GM12878 (cell line): ENCODE results near the gene GRIPAP1. TPM values are rescaled to one million over a fixed set of nuclear protein-coding genes. Genes with fewer than 3 reads are reported as not detected.

Experiments
- ATAC-seq: fragments of 200-7000 bp; cut with Tn5 transposase; 3 replicates; pipeline ENCODE4 v1.9.1; 2020; ENCODE audit warnings: mild to moderate bottlenecking, moderate library complexity
- BruUV-seq: library from RNA; stranded (reverse); fragments of 400-500 nt; replicated peaks from 2 replicates; lab custom pipeline; 2021; lab: Mats Ljungman, UMichigan
- CTCF ChIA-PET: fragments of 300-600 bp; sonication (Branson Sonifier 250); formaldehyde crosslinking; extraction: SDS; loops from one replicate; lab custom pipeline; 2021; ENCODE audit warnings: inconsistent platforms; lab: Yijun Ruan, JAX
- POLR2A ChIA-PET: fragments of 350-600 bp; formaldehyde crosslinking; extraction: SDS; loops from one replicate; lab custom pipeline; 2021; ENCODE audit warnings: inconsistent platforms; lab: Charles Lee
- RAD21 ChIA-PET: fragments of 300-600 bp; sonication (Branson Sonifier 250); formaldehyde crosslinking; loops from one replicate; lab custom pipeline; 2023; ENCODE audit warnings: antibody characterized with exemption; ENCODE audit not compliant: unreplicated experiment; lab: Charles Lee
- SMC1A ChIA-PET: fragments of 300-600 bp; sonication (Branson Sonifier 250); formaldehyde crosslinking; loops from one replicate; lab custom pipeline; 2023; ENCODE audit not compliant: unreplicated experiment, uncharacterized antibody; lab: Charles Lee
- DNase-seq: peaks from one replicate; pipeline ENCODE4 v3.0.0-alpha.2; 2011; ENCODE audit warnings: low read depth, low spot score
- FAIRE-seq: peaks from 3 replicates; lab custom pipeline; 2011; peaks lifted over from hg19 to GRCh38; lab: Jason Lieb, UNC
- H2AFZ ChIP-seq: 2 replicates; pipeline ENCODE4 v1.6.0; 2011; ENCODE audit warnings: low read depth, low read length, control low read depth; ENCODE audit not compliant: control insufficient read depth
- H3K27ac ChIP-seq: 2 replicates; pipeline ENCODE4 v1.5.1; 2011; ENCODE audit warnings: control low read depth; ENCODE audit not compliant: control insufficient read depth, insufficient read depth
- H3K27me3 ChIP-seq, 2 experiments: replicated peaks in 1 of 2; 2 replicates each; pipeline versions ENCODE4 v1.6.0 to v1.6.1; 2011; ENCODE audit warnings: low read length in 1 of 2; ENCODE audit not compliant: control insufficient read depth in 2 of 2, insufficient read depth in 2 of 2
- H3K36me3 ChIP-seq, 2 experiments: 2 replicates each; pipeline ENCODE4 v1.5.1; 2011; ENCODE audit warnings: low read length in 1 of 2; ENCODE audit not compliant: control insufficient read depth in 2 of 2, insufficient read depth in 2 of 2
- H3K4me1 ChIP-seq: 2 replicates; pipeline ENCODE4 v1.6.1; 2011; ENCODE audit warnings: mild to moderate bottlenecking, low read length, moderate library complexity, mixed read lengths; ENCODE audit not compliant: control insufficient read depth, insufficient read depth
- H3K4me2 ChIP-seq: 2 replicates; pipeline ENCODE4 v1.6.0; 2011; ENCODE audit warnings: control low read depth; ENCODE audit not compliant: control insufficient read depth, insufficient read depth
- H3K4me3 ChIP-seq: fragments of 200-600 bp; sonication (generic); 2 replicates; pipeline ENCODE4 v1.5.1; 2016
- H3K79me2 ChIP-seq: 2 replicates; pipeline ENCODE4 v1.6.0; 2011; ENCODE audit warnings: low read length; ENCODE audit not compliant: control insufficient read depth, insufficient read depth
- H3K9ac ChIP-seq: 2 replicates; pipeline ENCODE4 v1.8.0; 2011; ENCODE audit warnings: low read length, control low read depth, mixed read lengths; ENCODE audit not compliant: control insufficient read depth, insufficient read depth
- H3K9me3 ChIP-seq: replicated peaks from 3 replicates; pipeline ENCODE4 v1.5.1; 2011; ENCODE audit warnings: mild to moderate bottlenecking, low read length; ENCODE audit not compliant: control insufficient read depth, insufficient read depth
- H4K20me1 ChIP-seq: 2 replicates; pipeline ENCODE4 v1.6.0; 2011; ENCODE audit not compliant: control insufficient read depth, insufficient read depth
- CBX3 ChIP-seq: fragments of 200-600 bp; sonication (generic); IDR thresholded peaks from 2 replicates; pipeline ENCODE4 v1.6.1; 2016; ENCODE audit warnings: low read depth, borderline replicate concordance
- CHD4 ChIP-seq: fragments of 200-600 bp; sonication (generic); IDR thresholded peaks from 2 replicates; pipeline ENCODE4 v1.6.1; 2016; ENCODE audit warnings: mild to moderate bottlenecking
- CREM ChIP-seq: IDR thresholded peaks from 2 replicates; pipeline ENCODE4 v1.6.1; 2014; ENCODE audit warnings: antibody characterized with exemption, low read depth
- IKZF2 ChIP-seq, 2 experiments: fragments of 450-650 bp; IDR thresholded peaks; 2 replicates each; pipeline ENCODE4 v1.6.1; 2017; ENCODE audit warnings: mild to moderate bottlenecking in 2 of 2, moderate library complexity in 2 of 2
- POLR2A ChIP-seq: IDR thresholded peaks from 2 replicates; pipeline ENCODE4 v1.6.1; 2011; ENCODE audit warnings: low read depth, mild to moderate bottlenecking, low read length
- SUPT20H ChIP-seq: IDR thresholded peaks from 2 replicates; pipeline ENCODE4 v1.6.1; 2011; ENCODE audit warnings: low read depth, mild to moderate bottlenecking, low read length, moderate library complexity, borderline replicate concordance; ENCODE audit not compliant: control insufficient read depth
- ZBED1 ChIP-seq: IDR thresholded peaks from 2 replicates; pipeline ENCODE4 v1.6.1; 2016; ENCODE audit warnings: borderline replicate concordance
- WGBS: methylation state at CpG from one replicate; pipeline ENCODE4 v1.1.6; 2016; ENCODE audit warnings: low lambda C conversion rate; ENCODE audit not compliant: insufficient replicate concordance, insufficient coverage; ENCODE audit errors: missing lambda C conversion rate; 5-methylcytosine and 5-hydroxymethylcytosine counted together
- in situ Hi-C: fragments of 300-500 bp; cut with MboI; formaldehyde crosslinking; loops from 9 replicates; pipeline ENCODE4 v1.14.3; 2018; ENCODE audit warnings: mixed read lengths
- intact Hi-C: fragments of 100-400 bp; cut with micrococcal nuclease; formaldehyde crosslinking; loops from one replicate; pipeline ENCODE4 v1.14.2; 2022; ENCODE audit not compliant: unreplicated experiment
- polyA plus RNA-seq, 11 experiments: library from polyadenylated mRNA; depleted of rRNA in 4 of 11; unstranded in 6 of 11; stranded (reverse) in 5 of 11; fragments of >200 nt; fragmentation: Nextera tagmentation in 4 of 11; fragmentation: Illumina TruSeq in 1 of 11; extraction: Ambion mirVana in 4 of 11; extraction: Trizol in 1 of 11; gene quantifications; 1 replicate in 1 of 11; 2 replicates in 10 of 11; pipeline versions ENCODE4 v1.2.1 to v1.2.3, GENCODE V29; 2011 to 2016; ENCODE audit warnings: inconsistent platforms in 2 of 11, missing spikeins in 2 of 11, low read depth in 1 of 11
- total RNA-seq, 4 experiments: library from RNA; depleted of rRNA in 3 of 4; stranded (reverse); fragments of >200 nt in 3 of 4; fragmentation: Illumina TruSeq in 1 of 4; extraction: Trizol in 1 of 4; gene quantifications; 2 replicates each; pipeline versions ENCODE4 v1.2.1 to v1.2.3, GENCODE V29; 2013 to 2021
- TF ChIP-seq, protein P1 (sequence below): IDR thresholded peaks from 2 replicates; pipeline ENCODE4 v1.6.1; 2012; ENCODE audit warnings: low read length, inconsistent platforms
- TF ChIP-seq, protein P2 (sequence below): fragments of 150-350 bp; IDR thresholded peaks from 2 replicates; pipeline ENCODE4 v1.6.1; 2014; ENCODE audit warnings: mild to moderate bottlenecking, low read depth, low read length
- TF ChIP-seq, protein P3 (sequence below): fragments of 450-650 bp; IDR thresholded peaks from 2 replicates; pipeline ENCODE4 v1.6.1; 2014; ENCODE audit warnings: mild to moderate bottlenecking
- TF ChIP-seq, protein P4 (sequence below): fragments of 450-650 bp; IDR thresholded peaks from 2 replicates; pipeline ENCODE4 v1.6.1; 2017; ENCODE audit warnings: antibody characterized with exemption, mild to moderate bottlenecking, moderate library complexity
- TF ChIP-seq, protein P5 (sequence below): IDR thresholded peaks from 2 replicates; pipeline ENCODE4 v1.6.1; 2012; ENCODE audit warnings: mild to moderate bottlenecking, low read depth, low read length

GRIPAP1 gene
- total and polyA plus RNA-seq, 10 of the 15 experiments (the other 5 are each of a cell fraction or from before 2014, with no cell fraction given), result 4.2 to 44.7 (median 25.8) TPM

DNA sequence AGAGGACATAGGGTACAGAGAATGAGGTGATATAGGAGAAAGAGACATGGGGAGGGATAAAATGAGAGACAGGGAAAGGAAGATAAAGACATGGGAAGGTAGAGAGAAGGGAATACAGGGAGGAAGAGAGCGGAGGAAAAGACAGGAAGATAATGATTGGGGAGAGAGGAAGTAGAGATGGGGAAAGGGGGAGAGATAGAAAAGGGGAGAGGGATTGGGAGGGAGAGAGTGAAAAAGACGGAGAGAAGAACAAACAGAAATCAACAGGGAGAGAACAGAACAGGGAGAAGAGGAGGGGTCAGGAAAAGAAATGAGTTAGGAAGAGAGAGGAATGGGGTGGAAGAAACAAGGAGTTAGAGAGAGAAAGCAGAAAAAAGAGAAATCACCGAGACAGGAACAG is 4.6 kb downstream of the GRIPAP1 start (continued):
- TF ChIP-seq IKZF2 (IDR thresholded peaks at IDR 0.05) (no peak), ZBED1 (no peak), POLR2A (no peak)
- TF ChIP-seq, protein P1, sequence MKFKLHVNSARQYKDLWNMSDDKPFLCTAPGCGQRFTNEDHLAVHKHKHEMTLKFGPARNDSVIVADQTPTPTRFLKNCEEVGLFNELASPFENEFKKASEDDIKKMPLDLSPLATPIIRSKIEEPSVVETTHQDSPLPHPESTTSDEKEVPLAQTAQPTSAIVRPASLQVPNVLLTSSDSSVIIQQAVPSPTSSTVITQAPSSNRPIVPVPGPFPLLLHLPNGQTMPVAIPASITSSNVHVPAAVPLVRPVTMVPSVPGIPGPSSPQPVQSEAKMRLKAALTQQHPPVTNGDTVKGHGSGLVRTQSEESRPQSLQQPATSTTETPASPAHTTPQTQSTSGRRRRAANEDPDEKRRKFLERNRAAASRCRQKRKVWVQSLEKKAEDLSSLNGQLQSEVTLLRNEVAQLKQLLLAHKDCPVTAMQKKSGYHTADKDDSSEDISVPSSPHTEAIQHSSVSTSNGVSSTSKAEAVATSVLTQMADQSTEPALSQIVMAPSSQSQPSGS, result no peak
- TF ChIP-seq, protein P2, sequence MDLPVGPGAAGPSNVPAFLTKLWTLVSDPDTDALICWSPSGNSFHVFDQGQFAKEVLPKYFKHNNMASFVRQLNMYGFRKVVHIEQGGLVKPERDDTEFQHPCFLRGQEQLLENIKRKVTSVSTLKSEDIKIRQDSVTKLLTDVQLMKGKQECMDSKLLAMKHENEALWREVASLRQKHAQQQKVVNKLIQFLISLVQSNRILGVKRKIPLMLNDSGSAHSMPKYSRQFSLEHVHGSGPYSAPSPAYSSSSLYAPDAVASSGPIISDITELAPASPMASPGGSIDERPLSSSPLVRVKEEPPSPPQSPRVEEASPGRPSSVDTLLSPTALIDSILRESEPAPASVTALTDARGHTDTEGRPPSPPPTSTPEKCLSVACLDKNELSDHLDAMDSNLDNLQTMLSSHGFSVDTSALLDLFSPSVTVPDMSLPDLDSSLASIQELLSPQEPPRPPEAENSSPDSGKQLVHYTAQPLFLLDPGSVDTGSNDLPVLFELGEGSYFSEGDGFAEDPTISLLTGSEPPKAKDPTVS, result no peak

DNA sequence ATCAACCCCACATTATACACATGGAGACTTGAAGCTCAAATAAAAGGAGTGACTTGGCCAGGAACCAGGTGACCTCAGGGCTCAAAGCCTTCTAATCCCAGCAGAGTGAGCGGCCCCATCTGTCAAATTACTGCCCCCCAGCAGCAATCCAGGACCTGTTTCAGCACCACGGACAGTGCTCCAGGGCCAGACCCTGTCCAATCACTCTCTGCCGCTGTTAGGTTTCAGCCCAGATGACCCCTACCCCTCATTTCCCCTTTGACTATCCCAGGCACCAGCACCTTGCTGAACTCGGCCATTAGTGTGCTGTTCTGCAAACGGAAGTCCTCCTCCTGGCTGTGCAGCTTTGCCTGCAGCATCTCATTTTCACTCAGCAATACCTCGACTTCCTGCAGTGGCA is 5.1 kb downstream of the GRIPAP1 start:
- no peak overlapping the region for H3K4me2 ChIP-seq
- 33% methylated on average over 6 of the region's 6 CpGs for WGBS
- no TSS peak for BruUV-seq
- no peak for ATAC-seq
- ChIA-PET RAD21 (no interaction called here), CTCF (no interaction called here), POLR2A (no interaction called here), SMC1A (no interaction called here)
- no peak overlapping the region for H2AFZ ChIP-seq
- no peak overlapping the region for H3K4me3 ChIP-seq
- no peak for DNase-seq
- no peaks in the 10 kb centered on the region for H3K27me3 ChIP-seq
- peaks cover 0 to 18% of the 10 kb centered on the region in 2 experiments; a peak in 3 of 4 replicates for H3K36me3 ChIP-seq
- no peak overlapping the region for H3K9ac ChIP-seq
- H3K79me2 ChIP-seq, result peaks cover 15% of the 10 kb centered on the region
- no peaks in the 10 kb centered on the region for H3K9me3 ChIP-seq
- in situ Hi-C loops, result no loop called here
- FAIRE-seq, result no peak
- no peaks in the 10 kb centered on the region; the same call in none of the 2 replicates for H3K4me1 ChIP-seq
- intact Hi-C loops, result no loop called here
- H4K20me1 ChIP-seq, result no peaks in the 10 kb centered on the region; the same call in 1 of the 2 replicates
- H3K27ac ChIP-seq, result no peak overlapping the region
- TF ChIP-seq SUPT20H, result no peak
- TF ChIP-seq, protein P3, sequence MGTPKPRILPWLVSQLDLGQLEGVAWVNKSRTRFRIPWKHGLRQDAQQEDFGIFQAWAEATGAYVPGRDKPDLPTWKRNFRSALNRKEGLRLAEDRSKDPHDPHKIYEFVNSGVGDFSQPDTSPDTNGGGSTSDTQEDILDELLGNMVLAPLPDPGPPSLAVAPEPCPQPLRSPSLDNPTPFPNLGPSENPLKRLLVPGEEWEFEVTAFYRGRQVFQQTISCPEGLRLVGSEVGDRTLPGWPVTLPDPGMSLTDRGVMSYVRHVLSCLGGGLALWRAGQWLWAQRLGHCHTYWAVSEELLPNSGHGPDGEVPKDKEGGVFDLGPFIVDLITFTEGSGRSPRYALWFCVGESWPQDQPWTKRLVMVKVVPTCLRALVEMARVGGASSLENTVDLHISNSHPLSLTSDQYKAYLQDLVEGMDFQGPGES, result no peak
- no peak for TF ChIP-seq CHD4
- no peak for TF ChIP-seq CREM
- TF ChIP-seq, protein P4, sequence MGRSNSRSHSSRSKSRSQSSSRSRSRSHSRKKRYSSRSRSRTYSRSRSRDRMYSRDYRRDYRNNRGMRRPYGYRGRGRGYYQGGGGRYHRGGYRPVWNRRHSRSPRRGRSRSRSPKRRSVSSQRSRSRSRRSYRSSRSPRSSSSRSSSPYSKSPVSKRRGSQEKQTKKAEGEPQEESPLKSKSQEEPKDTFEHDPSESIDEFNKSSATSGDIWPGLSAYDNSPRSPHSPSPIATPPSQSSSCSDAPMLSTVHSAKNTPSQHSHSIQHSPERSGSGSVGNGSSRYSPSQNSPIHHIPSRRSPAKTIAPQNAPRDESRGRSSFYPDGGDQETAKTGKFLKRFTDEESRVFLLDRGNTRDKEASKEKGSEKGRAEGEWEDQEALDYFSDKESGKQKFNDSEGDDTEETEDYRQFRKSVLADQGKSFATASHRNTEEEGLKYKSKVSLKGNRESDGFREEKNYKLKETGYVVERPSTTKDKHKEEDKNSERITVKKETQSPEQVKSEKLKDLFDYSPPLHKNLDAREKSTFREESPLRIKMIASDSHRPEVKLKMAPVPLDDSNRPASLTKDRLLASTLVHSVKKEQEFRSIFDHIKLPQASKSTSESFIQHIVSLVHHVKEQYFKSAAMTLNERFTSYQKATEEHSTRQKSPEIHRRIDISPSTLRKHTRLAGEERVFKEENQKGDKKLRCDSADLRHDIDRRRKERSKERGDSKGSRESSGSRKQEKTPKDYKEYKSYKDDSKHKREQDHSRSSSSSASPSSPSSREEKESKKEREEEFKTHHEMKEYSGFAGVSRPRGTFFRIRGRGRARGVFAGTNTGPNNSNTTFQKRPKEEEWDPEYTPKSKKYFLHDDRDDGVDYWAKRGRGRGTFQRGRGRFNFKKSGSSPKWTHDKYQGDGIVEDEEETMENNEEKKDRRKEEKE, result no peak
- TF ChIP-seq, protein P5, sequence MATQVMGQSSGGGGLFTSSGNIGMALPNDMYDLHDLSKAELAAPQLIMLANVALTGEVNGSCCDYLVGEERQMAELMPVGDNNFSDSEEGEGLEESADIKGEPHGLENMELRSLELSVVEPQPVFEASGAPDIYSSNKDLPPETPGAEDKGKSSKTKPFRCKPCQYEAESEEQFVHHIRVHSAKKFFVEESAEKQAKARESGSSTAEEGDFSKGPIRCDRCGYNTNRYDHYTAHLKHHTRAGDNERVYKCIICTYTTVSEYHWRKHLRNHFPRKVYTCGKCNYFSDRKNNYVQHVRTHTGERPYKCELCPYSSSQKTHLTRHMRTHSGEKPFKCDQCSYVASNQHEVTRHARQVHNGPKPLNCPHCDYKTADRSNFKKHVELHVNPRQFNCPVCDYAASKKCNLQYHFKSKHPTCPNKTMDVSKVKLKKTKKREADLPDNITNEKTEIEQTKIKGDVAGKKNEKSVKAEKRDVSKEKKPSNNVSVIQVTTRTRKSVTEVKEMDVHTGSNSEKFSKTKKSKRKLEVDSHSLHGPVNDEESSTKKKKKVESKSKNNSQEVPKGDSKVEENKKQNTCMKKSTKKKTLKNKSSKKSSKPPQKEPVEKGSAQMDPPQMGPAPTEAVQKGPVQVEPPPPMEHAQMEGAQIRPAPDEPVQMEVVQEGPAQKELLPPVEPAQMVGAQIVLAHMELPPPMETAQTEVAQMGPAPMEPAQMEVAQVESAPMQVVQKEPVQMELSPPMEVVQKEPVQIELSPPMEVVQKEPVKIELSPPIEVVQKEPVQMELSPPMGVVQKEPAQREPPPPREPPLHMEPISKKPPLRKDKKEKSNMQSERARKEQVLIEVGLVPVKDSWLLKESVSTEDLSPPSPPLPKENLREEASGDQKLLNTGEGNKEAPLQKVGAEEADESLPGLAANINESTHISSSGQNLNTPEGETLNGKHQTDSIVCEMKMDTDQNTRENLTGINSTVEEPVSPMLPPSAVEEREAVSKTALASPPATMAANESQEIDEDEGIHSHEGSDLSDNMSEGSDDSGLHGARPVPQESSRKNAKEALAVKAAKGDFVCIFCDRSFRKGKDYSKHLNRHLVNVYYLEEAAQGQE, result peak; percentile 86
- TF ChIP-seq CBX3, result no peak
